BLaER1 treated with 17β-estradiol and CSF1 and Interleukin-3, amounts not matched to agents 10 nM and 100 nM (cell line): ENCODE results near the gene KCNQ1OT1.

Experiments
- H3K27ac ChIP-seq, 11 experiments: shearing (Covaris generic); formaldehyde crosslinking; 2 replicates each; pipeline ENCODE4 v1.8.1; 2022
- H3K27me3 ChIP-seq, 11 experiments: shearing (Covaris generic); formaldehyde crosslinking; 2 replicates each; pipeline ENCODE4 v1.8.1; 2022
- H3K36me3 ChIP-seq, 11 experiments: shearing (Covaris generic); formaldehyde crosslinking; 2 replicates each; pipeline ENCODE4 v1.8.1; 2022
- H3K4me1 ChIP-seq, 10 experiments: shearing (Covaris generic); formaldehyde crosslinking; 2 replicates each; pipeline ENCODE4 v1.8.1; 2022
- H3K4me2 ChIP-seq, 11 experiments: shearing (Covaris generic); formaldehyde crosslinking; 2 replicates each; pipeline ENCODE4 v1.8.1; 2022
- H3K4me3 ChIP-seq, 10 experiments: shearing (Covaris generic); formaldehyde crosslinking; 2 replicates each; pipeline ENCODE4 v1.8.1; 2022
- H3K9ac ChIP-seq, 11 experiments: shearing (Covaris generic); formaldehyde crosslinking; 2 replicates each; pipeline ENCODE4 v1.8.1; 2022
- H3K9me3 ChIP-seq, 11 experiments: shearing (Covaris generic); formaldehyde crosslinking; replicated peaks in 1 of 11; 2 replicates each; pipeline ENCODE4 v1.8.1; 2022
- H4K20me1 ChIP-seq, 11 experiments: shearing (Covaris generic); formaldehyde crosslinking; 2 replicates each; pipeline ENCODE4 v1.8.1; 2022
- Cebpa-rat ChIP-seq, 11 experiments: shearing (Covaris generic); IDR thresholded peaks; 2 replicates each; pipeline ENCODE4 v1.8.1; 2022

KCNQ1OT1 gene

GRCh38 chr11:2685566-2686359, 14.0 kb downstream of the KCNQ1OT1 start:
- Histone ChIP-seq H3K27ac (no peak overlapping the region), H3K36me3 (peaks cover 0 to 70% (median 27%) of the 10 kb centered on the region in 11 experiments; a peak in 12 of 22 replicates), H3K27me3 (no peaks in the 10 kb centered on the region), H3K9me3 (no peaks in the 10 kb centered on the region), H3K9ac (no peak overlapping the region), H4K20me1 (peaks cover 57 to 100% (median 86%) of the 10 kb centered on the region in 11 experiments; a peak in 20 of 22 replicates), H3K4me3 (no peak overlapping the region), H3K4me2 (no peak overlapping the region), H3K4me1 (peaks cover 41 to 66% (median 57%) of the 10 kb centered on the region in 10 experiments)
- TF ChIP-seq Cebpa-rat (IDR thresholded peaks at IDR 0.05): no peak

GRCh38 chr11:2685051-2685450, 14.7 kb downstream of the KCNQ1OT1 start:
- H3K4me3 ChIP-seq: no peak overlapping the region
- no peak overlapping the region for H3K9ac ChIP-seq
- TF ChIP-seq Cebpa-rat (IDR thresholded peaks at IDR 0.05): no peak
- peaks cover 50 to 94% (median 79%) of the 10 kb centered on the region in 11 experiments; a peak in 20 of 22 replicates for H4K20me1 ChIP-seq
- H3K27me3 ChIP-seq: no peaks in the 10 kb centered on the region
- no peak overlapping the region for H3K4me2 ChIP-seq
- peaks cover 0 to 67% (median 27%) of the 10 kb centered on the region in 11 experiments; a peak in 11 of 22 replicates for H3K36me3 ChIP-seq
- no peak overlapping the region for H3K27ac ChIP-seq
- no peaks in the 10 kb centered on the region for H3K9me3 ChIP-seq
- H3K4me1 ChIP-seq: peaks cover 35 to 60% (median 50%) of the 10 kb centered on the region in 10 experiments

GRCh38 chr11:2684581-2684980, 15.2 kb downstream of the KCNQ1OT1 start:
- Histone ChIP-seq H3K9ac (no peak overlapping the region), H3K4me1 (peaks cover 30 to 56% (median 46%) of the 10 kb centered on the region in 10 experiments), H4K20me1 (peaks cover 45 to 92% (median 74%) of the 10 kb centered on the region in 11 experiments; a peak in 19 of 22 replicates), H3K4me2 (no peak overlapping the region), H3K27me3 (no peaks in the 10 kb centered on the region), H3K36me3 (peaks cover 0 to 64% (median 27%) of the 10 kb centered on the region in 11 experiments; a peak in 11 of 22 replicates), H3K27ac (no peak overlapping the region), H3K4me3 (no peak overlapping the region), H3K9me3 (no peaks in the 10 kb centered on the region)
- no peak for TF ChIP-seq Cebpa-rat (IDR thresholded peaks at IDR 0.05)

GRCh38 chr11:2683806-2684205, 16.0 kb downstream of the KCNQ1OT1 start:
- Histone ChIP-seq H3K27ac (no peak overlapping the region), H3K4me3 (no peak overlapping the region), H3K4me1 (peaks cover 29 to 56% (median 42%) of the 10 kb centered on the region in 10 experiments), H3K4me2 (no peak overlapping the region), H3K9ac (no peak overlapping the region), H3K36me3 (peaks cover 0 to 62% (median 26%) of the 10 kb centered on the region in 11 experiments; a peak in 11 of 22 replicates), H4K20me1 (peaks cover 38 to 92% (median 66%) of the 10 kb centered on the region in 11 experiments; a peak in 19 of 22 replicates), H3K9me3 (no peaks in the 10 kb centered on the region), H3K27me3 (no peaks in the 10 kb centered on the region)
- no peak for TF ChIP-seq Cebpa-rat (IDR thresholded peaks at IDR 0.05)

- Histone ChIP-seq H3K36me3 (peaks cover 0 to 40% (median 19%) of the 10 kb centered on the region in 11 experiments; a peak in 11 of 22 replicates), H4K20me1 (peaks cover 21 to 78% (median 44%) of the 10 kb centered on the region in 11 experiments; a peak in 19 of 22 replicates), H3K27me3 (no peaks in the 10 kb centered on the region), H3K9me3 (no peaks in the 10 kb centered on the region; a peak in 1 of 22 replicates), H3K4me2 (peak overlapping the region; percentile 36 to 81 (median 57)), H3K4me3 (no peak overlapping the region), H3K27ac (peak overlapping the region in 5 of 11 experiments; percentile 10 to 57 (median 27); a peak in 8 of 22 replicates), H3K9ac (0 out of 22 replicates have a peak overlapping the region, but pooled peaks of 1 of the 11 experiments have one; percentile 15), H3K4me1 (peaks cover 33 to 62% (median 45%) of the 10 kb centered on the region in 10 experiments)
- TF ChIP-seq Cebpa-rat (IDR thresholded peaks at IDR 0.05): no peak
Measured at GRCh38 chr11:2681408-2682145, 18.2 kb downstream of the KCNQ1OT1 start.

- no peaks in the 10 kb centered on the region; a peak in 1 of 22 replicates for H3K9me3 ChIP-seq
- H3K4me2 ChIP-seq: peak overlapping the region in 6 of 11 experiments; percentile 18 to 74 (median 30); a peak in 7 of 22 replicates
- H3K27ac ChIP-seq: peak overlapping the region in 1 of 11 experiments; percentile 37; a peak in 2 of 22 replicates
- no peak for TF ChIP-seq Cebpa-rat (IDR thresholded peaks at IDR 0.05)
- no peaks in the 10 kb centered on the region for H3K27me3 ChIP-seq
- H3K9ac ChIP-seq: no peak overlapping the region
- peaks cover 42 to 87% (median 64%) of the 10 kb centered on the region in 10 experiments for H3K4me1 ChIP-seq
- peaks cover 4 to 78% (median 26%) of the 10 kb centered on the region in 11 experiments; a peak in 16 of 22 replicates for H4K20me1 ChIP-seq
- no peak overlapping the region for H3K4me3 ChIP-seq
- H3K36me3 ChIP-seq: peaks cover 0 to 25% (median 11%) of the 10 kb centered on the region in 11 experiments; a peak in 12 of 22 replicates
Measured at GRCh38 chr11:2679011-2679676, 20.6 kb downstream of the KCNQ1OT1 start.

GRCh38 chr11:2678396-2678795, 21.4 kb downstream of the KCNQ1OT1 start:
- no peak overlapping the region for H3K9ac ChIP-seq
- H3K4me3 ChIP-seq: no peak overlapping the region
- H3K36me3 ChIP-seq: peaks cover 0 to 25% (median 11%) of the 10 kb centered on the region in 11 experiments; a peak in 11 of 22 replicates
- no peaks in the 10 kb centered on the region; a peak in 1 of 22 replicates for H3K9me3 ChIP-seq
- peak overlapping the region in 3 of 11 experiments; percentile 6 to 37 (median 22); a peak in 4 of 22 replicates for H3K27ac ChIP-seq
- no peak for TF ChIP-seq Cebpa-rat (IDR thresholded peaks at IDR 0.05)
- peaks cover 4 to 78% (median 18%) of the 10 kb centered on the region in 11 experiments; a peak in 15 of 22 replicates for H4K20me1 ChIP-seq
- no peaks in the 10 kb centered on the region for H3K27me3 ChIP-seq
- peak overlapping the region in 6 of 11 experiments; percentile 18 to 74 (median 30); a peak in 7 of 22 replicates for H3K4me2 ChIP-seq
- peaks cover 45 to 94% (median 72%) of the 10 kb centered on the region in 10 experiments for H3K4me1 ChIP-seq

- Histone ChIP-seq H3K4me1 (peaks cover 38 to 86% (median 67%) of the 10 kb centered on the region in 10 experiments), H3K9ac (peak overlapping the region in 2 of 11 experiments; percentile 10 to 35; a peak in 1 of 22 replicates), H3K27me3 (no peaks in the 10 kb centered on the region), H4K20me1 (peaks cover 0 to 78% (median 6%) of the 10 kb centered on the region in 11 experiments; a peak in 13 of 22 replicates), H3K27ac (peak overlapping the region in 10 of 11 experiments; percentile 13 to 72 (median 48); a peak in 17 of 22 replicates), H3K4me3 (no peak overlapping the region), H3K9me3 (no peaks in the 10 kb centered on the region; a peak in 1 of 22 replicates), H3K36me3 (peaks cover 0 to 23% (median 12%) of the 10 kb centered on the region in 11 experiments; a peak in 11 of 22 replicates), H3K4me2 (peak overlapping the region in 10 of 11 experiments; percentile 5 to 80 (median 54); a peak in 19 of 22 replicates)
- no peak for TF ChIP-seq Cebpa-rat (IDR thresholded peaks at IDR 0.05)
Measured at GRCh38 chr11:2677127-2677526, 22.7 kb downstream of the KCNQ1OT1 start.
